Measurements from ENCODE around the gene DCXR. TPM values are rescaled to one million over a fixed set of nuclear protein-coding genes. Genes with fewer than 3 reads are reported as not detected.

DCXR gene
- total and polyA plus RNA-seq, 2 of the 13 experiments (the other 11 are each of a cell fraction or from before 2014, with no cell fraction given): 287 to 311 TPM

- TF ChIP-seq, protein P1, sequence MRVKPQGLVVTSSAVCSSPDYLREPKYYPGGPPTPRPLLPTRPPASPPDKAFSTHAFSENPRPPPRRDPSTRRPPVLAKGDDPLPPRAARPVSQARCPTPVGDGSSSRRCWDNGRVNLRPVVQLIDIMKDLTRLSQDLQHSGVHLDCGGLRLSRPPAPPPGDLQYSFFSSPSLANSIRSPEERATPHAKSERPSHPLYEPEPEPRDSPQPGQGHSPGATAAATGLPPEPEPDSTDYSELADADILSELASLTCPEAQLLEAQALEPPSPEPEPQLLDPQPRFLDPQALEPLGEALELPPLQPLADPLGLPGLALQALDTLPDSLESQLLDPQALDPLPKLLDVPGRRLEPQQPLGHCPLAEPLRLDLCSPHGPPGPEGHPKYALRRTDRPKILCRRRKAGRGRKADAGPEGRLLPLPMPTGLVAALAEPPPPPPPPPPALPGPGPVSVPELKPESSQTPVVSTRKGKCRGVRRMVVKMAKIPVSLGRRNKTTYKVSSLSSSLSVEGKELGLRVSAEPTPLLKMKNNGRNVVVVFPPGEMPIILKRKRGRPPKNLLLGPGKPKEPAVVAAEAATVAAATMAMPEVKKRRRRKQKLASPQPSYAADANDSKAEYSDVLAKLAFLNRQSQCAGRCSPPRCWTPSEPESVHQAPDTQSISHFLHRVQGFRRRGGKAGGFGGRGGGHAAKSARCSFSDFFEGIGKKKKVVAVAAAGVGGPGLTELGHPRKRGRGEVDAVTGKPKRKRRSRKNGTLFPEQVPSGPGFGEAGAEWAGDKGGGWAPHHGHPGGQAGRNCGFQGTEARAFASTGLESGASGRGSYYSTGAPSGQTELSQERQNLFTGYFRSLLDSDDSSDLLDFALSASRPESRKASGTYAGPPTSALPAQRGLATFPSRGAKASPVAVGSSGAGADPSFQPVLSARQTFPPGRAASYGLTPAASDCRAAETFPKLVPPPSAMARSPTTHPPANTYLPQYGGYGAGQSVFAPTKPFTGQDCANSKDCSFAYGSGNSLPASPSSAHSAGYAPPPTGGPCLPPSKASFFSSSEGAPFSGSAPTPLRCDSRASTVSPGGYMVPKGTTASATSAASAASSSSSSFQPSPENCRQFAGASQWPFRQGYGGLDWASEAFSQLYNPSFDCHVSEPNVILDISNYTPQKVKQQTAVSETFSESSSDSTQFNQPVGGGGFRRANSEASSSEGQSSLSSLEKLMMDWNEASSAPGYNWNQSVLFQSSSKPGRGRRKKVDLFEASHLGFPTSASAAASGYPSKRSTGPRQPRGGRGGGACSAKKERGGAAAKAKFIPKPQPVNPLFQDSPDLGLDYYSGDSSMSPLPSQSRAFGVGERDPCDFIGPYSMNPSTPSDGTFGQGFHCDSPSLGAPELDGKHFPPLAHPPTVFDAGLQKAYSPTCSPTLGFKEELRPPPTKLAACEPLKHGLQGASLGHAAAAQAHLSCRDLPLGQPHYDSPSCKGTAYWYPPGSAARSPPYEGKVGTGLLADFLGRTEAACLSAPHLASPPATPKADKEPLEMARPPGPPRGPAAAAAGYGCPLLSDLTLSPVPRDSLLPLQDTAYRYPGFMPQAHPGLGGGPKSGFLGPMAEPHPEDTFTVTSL (CRISPR knock-in tag; IDR thresholded peaks at IDR 0.05; ENCODE audit: borderline replicate concordance): no peak
- 0 out of 2 replicates have a peak, but pooled peaks have one; percentile 49 for TF ChIP-seq ZBTB7B (CRISPR knock-in tag; IDR thresholded peaks at IDR 0.05)
- peak; percentile 85 for TF ChIP-seq HNRNPL (IDR thresholded peaks at IDR 0.05; ENCODE audit: low read depth, low read length)
- TF ChIP-seq, protein P2, sequence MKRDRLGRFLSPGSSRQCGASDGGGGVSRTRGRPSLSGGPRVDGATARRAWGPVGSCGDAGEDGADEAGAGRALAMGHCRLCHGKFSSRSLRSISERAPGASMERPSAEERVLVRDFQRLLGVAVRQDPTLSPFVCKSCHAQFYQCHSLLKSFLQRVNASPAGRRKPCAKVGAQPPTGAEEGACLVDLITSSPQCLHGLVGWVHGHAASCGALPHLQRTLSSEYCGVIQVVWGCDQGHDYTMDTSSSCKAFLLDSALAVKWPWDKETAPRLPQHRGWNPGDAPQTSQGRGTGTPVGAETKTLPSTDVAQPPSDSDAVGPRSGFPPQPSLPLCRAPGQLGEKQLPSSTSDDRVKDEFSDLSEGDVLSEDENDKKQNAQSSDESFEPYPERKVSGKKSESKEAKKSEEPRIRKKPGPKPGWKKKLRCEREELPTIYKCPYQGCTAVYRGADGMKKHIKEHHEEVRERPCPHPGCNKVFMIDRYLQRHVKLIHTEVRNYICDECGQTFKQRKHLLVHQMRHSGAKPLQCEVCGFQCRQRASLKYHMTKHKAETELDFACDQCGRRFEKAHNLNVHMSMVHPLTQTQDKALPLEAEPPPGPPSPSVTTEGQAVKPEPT (CRISPR knock-in tag; IDR thresholded peaks at IDR 0.05; ENCODE audit: low read depth): no peak
- TF ChIP-seq AGO1 (IDR thresholded peaks at IDR 0.05; ENCODE audit: low read depth, low read length, poor library complexity, severe bottlenecking): peak; percentile 46
- peak; percentile 90 for TF ChIP-seq RBFOX2 (IDR thresholded peaks at IDR 0.05; ENCODE audit: low read depth, low read length)
- TF ChIP-seq PRDM4 (CRISPR knock-in tag; IDR thresholded peaks at IDR 0.05; ENCODE audit: borderline replicate concordance): no peak
- TF ChIP-seq MNT (IDR thresholded peaks at IDR 0.05): no peak
- 0 out of 2 replicates have a peak, but pooled peaks have one; percentile 20 for TF ChIP-seq FOSL2 (CRISPR knock-in tag; IDR thresholded peaks at IDR 0.05)
- 0 out of 2 replicates have a peak, but pooled peaks have one; percentile 23 for TF ChIP-seq MED1 (CRISPR knock-in tag; IDR thresholded peaks at IDR 0.05)
- TF ChIP-seq, protein P3, sequence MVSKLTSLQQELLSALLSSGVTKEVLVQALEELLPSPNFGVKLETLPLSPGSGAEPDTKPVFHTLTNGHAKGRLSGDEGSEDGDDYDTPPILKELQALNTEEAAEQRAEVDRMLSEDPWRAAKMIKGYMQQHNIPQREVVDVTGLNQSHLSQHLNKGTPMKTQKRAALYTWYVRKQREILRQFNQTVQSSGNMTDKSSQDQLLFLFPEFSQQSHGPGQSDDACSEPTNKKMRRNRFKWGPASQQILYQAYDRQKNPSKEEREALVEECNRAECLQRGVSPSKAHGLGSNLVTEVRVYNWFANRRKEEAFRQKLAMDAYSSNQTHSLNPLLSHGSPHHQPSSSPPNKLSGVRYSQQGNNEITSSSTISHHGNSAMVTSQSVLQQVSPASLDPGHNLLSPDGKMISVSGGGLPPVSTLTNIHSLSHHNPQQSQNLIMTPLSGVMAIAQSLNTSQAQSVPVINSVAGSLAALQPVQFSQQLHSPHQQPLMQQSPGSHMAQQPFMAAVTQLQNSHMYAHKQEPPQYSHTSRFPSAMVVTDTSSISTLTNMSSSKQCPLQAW (CRISPR knock-in tag; IDR thresholded peaks at IDR 0.05): peak; percentile 14; the same call in 1 of the 2 replicates
- TF ChIP-seq ZNF543 (CRISPR knock-in tag; IDR thresholded peaks at IDR 0.05): no peak; the same call in 1 of the 2 replicates
- peak; percentile 75; the same call in 1 of the 2 replicates for TF ChIP-seq PCBP1 (IDR thresholded peaks at IDR 0.05; ENCODE audit: borderline replicate concordance, low read depth, low read length)
- TF ChIP-seq CBX1 (IDR thresholded peaks at IDR 0.05; ENCODE audit: low read depth): peak; percentile 15
- 0 out of 2 replicates have a peak, but pooled peaks have one; percentile 53 for TF ChIP-seq NFATC3 (CRISPR knock-in tag; IDR thresholded peaks at IDR 0.05)
Measured at GRCh38 chr17:81998691-81999438, 38.6 kb downstream of the DCXR start (continued).
